HG02885 (cell line): Measurements from ENCODE around the gene HBS1L.

ENCODE experiments used
- ATAC-seq: cut with Tn5 transposase; IDR thresholded peaks from one replicate; pipeline ENCODE4 v1.9.1; 2021; ENCODE audit warnings: mild to moderate bottlenecking; ENCODE audit not compliant: unreplicated experiment, poor library complexity

The HBS1L gene

GRCh38 chr6:135004399-135004798 is 50.2 kb downstream of the HBS1L start:
- ATAC-seq = no peak

- ATAC-seq = peak; percentile 95
Measured at GRCh38 chr6:135002974-135003703, 51.5 kb downstream of the HBS1L start.

- peak; percentile 30 for ATAC-seq
Measured at GRCh38 chr6:135002229-135002844, 52.3 kb downstream of the HBS1L start.

GRCh38 chr6:134999107-134999506 is 55.5 kb downstream of the HBS1L start:
- no peak for ATAC-seq

DNA sequence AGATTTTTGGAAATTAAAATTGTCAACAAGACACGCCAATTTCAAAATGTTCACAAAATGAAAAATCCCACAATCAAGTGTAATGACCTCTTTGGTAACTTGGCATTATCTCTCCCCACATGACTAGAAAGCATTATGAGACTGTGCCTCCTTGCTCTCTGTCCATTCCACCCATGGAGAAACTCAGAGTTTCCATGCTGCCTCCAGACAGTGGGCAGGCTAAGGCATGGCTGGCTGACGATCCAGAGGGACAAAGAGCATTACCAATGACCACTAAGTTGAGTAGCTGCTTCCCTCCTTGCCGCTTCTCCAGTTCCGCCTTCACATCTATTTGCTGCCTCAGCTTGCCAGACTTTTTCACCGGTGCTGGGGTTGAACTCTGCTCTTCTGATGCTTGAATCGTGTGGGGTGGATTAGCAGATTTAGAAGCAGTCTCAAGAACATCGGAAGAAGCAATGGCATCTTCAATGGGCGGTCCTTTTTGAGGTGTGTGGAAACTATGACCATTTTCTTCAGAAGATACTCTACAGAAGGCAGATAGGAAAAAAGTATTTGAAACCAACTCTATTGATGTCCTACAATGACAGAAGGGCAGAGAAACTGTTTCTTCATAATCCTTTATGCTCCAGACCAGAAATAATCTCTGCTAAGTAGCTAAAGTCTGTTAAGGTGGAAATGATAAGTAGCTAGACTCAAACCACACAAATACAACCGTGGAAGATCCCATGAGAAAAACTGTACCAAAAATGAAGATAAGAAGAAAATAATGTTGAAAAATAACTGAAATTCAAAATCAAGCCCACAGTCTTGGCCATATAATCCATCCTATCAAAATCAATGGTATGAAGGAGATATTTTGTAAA is 57.3 kb downstream of the HBS1L start:
- no peak for ATAC-seq

GRCh38 chr6:134995536-134995935 is 59.1 kb downstream of the HBS1L start:
- no peak for ATAC-seq

GRCh38 chr6:134994431-134994830 is 60.2 kb downstream of the HBS1L start:
- no peak for ATAC-seq

- ATAC-seq = no peak
Measured at GRCh38 chr6:134992155-134992554, 62.5 kb downstream of the HBS1L start.

- no peak for ATAC-seq
Measured at GRCh38 chr6:134990262-134990661, 64.4 kb downstream of the HBS1L start.

- no peak for ATAC-seq
Measured at GRCh38 chr6:134984821-134985220, 69.8 kb downstream of the HBS1L start.

DNA sequence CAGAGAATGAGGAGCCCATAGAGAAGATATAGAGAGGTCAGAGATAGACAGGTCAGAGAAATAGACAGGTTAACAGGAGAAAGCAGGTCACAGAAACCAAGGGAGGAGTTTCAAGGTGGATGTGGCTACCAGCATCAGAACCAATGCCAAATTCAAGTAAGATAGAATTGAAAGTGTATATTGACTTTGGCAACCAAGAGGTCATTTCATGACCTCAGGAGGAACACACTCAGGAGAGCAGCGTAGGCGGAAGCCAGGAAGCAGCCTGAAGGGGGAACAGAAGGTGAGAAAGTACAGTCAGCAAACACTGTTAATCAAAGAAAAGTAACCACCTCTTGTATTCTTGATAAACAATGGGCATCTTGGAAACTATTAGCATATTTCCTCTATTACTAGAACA is 70.8 kb downstream of the HBS1L start:
- no peak for ATAC-seq

DNA sequence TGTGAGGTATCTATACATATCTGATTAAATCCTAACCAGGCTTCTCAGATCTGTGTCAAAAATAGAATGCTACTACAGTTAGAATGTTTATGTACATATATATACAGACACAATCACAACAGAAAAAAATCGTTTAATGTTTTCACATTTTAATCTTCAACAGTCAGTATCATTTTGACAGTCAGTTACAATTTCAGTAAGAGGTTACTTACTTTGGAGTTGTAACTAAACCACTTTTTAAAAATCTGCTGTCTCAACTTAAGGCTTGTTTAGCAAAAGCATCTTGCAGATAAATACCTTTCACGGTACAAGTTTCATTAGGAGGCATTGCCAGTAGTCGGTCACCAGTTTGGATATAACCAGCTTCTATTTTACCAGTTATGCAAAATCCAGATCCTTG is 72.5 kb downstream of the HBS1L start:
- ATAC-seq = no peak

GRCh38 chr6:134980846-134981245 is 73.8 kb downstream of the HBS1L start:
- ATAC-seq = no peak

GRCh38 chr6:134979142-134979541 is 75.5 kb downstream of the HBS1L start:
- ATAC-seq = peak; percentile 90

DNA sequence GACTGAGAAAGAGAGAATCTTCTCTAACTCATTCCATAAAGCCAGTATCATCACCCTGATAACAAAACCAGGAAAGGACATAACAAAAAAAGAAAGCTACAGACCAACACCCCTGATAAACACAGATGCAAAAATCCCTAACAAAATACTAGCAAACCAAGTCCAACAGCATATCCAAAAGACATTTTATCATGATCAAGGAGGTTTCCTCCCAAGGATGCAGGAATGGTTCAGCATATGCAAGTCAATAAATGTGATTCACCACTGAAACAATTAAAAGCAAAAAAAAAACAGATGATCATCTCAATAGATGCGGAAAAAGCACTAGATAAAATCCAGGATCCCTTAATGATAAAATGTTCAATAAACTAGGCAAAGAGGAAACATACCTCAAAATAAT is 80.3 kb downstream of the HBS1L start:
- no peak for ATAC-seq

DNA sequence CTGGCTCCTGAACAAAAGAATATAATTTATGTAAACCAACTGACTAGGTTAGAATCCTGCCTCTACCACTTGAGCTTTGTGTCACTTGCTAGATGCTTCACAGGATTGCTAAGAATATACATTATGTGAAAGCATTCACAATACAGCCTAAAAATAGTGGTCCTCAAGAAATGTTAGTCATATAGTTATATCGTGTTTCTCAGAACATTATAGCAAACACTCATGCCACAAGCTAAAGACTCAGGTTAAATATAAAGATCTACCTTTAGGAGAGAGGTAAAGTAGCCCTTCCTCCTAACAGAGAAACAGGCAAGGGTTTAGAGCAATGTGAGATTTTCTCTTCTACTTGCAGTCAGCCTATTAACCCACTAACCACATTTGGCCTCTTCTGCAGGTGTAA is 86.9 kb downstream of the HBS1L start:
- peak; percentile 64 for ATAC-seq

GRCh38 chr6:134964451-134965203 is 90.0 kb downstream of the HBS1L start:
- ATAC-seq = no peak

- no peak for ATAC-seq
Measured at GRCh38 chr6:134962421-134962820, 92.2 kb downstream of the HBS1L start.

GRCh38 chr6:134961366-134961765 is 93.3 kb downstream of the HBS1L start:
- ATAC-seq = no peak

DNA sequence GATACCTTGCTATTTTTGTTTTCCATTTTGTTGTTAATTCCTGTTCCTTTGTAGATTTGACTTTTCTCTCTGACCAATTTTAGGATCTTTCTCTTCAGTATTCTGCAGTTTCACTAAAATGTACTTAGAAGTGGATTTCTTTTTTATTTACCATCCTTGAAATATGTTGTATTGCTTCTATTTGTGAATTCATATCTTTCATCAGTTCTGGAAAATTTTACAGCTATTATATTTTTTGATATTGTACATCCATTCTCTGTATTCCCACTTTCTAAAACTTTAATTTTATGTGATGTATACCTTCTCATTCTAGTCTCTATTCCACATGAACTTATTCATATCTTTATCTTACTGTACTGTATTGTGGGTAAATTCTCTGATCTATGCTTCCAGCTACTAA is 95.0 kb downstream of the HBS1L start:
- ATAC-seq = no peak
